ENCODE measurements around the gene UIMC1. TPM values are rescaled to one million over a fixed set of nuclear protein-coding genes. Genes with fewer than 3 reads are reported as not detected.

The UIMC1 gene
- polyA plus RNA-seq, 1 of the 3 experiments (the other 2 are of a cell fraction) = 19.9 TPM

GRCh38 chr5:176902911-176903664 is 103.5 kb downstream of the UIMC1 start:
- 95% methylated on average over 5 of the region's 5 CpGs for WGBS (ENCODE audit: low lambda C conversion rate)
- H3K9me3 ChIP-seq = no peaks in the 10 kb centered on the region
- no peak overlapping the region for H3K9ac ChIP-seq
- no peaks in the 10 kb centered on the region for H3K79me2 ChIP-seq (ENCODE audit: insufficient read depth)
- no peak overlapping the region for H3K4me3 ChIP-seq (ENCODE audit: low read depth in 2 of 2, low read length in 1 of 2)
- TF ChIP-seq TEAD4 (IDR thresholded peaks at IDR 0.05; ENCODE audit: borderline replicate concordance, insufficient read depth) = no peak
- TF ChIP-seq RFX5 (IDR thresholded peaks at IDR 0.05; ENCODE audit: low read length) = no peak
- no peak for TF ChIP-seq FOSL2 (IDR thresholded peaks at IDR 0.05; ENCODE audit: borderline replicate concordance, low read depth)
- TF ChIP-seq CTCF (IDR thresholded peaks at IDR 0.05) = no peak
- TF ChIP-seq FOXM1 (IDR thresholded peaks at IDR 0.05; ENCODE audit: low read depth) = no peak
- TF ChIP-seq PBX3 (IDR thresholded peaks at IDR 0.05) = no peak
- TF ChIP-seq RAD21 (IDR thresholded peaks at IDR 0.05; ENCODE audit: low read length) = no peak
- TF ChIP-seq CHD2 (IDR thresholded peaks at IDR 0.05; ENCODE audit: low read length, partially characterized antibody) = no peak
- TF ChIP-seq MEF2A (IDR thresholded peaks at IDR 0.05; ENCODE audit: borderline replicate concordance, low read depth) = no peak
- TF ChIP-seq REST (IDR thresholded peaks at IDR 0.05; ENCODE audit: low read depth, low read length) = no peak
- TF ChIP-seq USF1 (IDR thresholded peaks at IDR 0.05; ENCODE audit: borderline replicate concordance, low read depth) = no peak
- TF ChIP-seq EZH2phosphoT487 (IDR thresholded peaks at IDR 0.05; ENCODE audit: borderline replicate concordance, low read depth) = no peak
- TF ChIP-seq MXI1 (IDR thresholded peaks at IDR 0.05; ENCODE audit: low read depth, low read length) = no peak
- no peak for TF ChIP-seq JUND (IDR thresholded peaks at IDR 0.05)
- no peak for TF ChIP-seq EP300 (IDR thresholded peaks at IDR 0.05; ENCODE audit: borderline replicate concordance in 1 of 2, low read depth in 1 of 2, low read length in 1 of 2)
- no peaks in the 10 kb centered on the region for H3K9me2 ChIP-seq
- no peak overlapping the region for H2AFZ ChIP-seq (ENCODE audit: low read depth)
- no peak overlapping the region for H3K4me2 ChIP-seq
- no peak overlapping the region for H3K27ac ChIP-seq (ENCODE audit: low read depth in 2 of 2, low read length in 1 of 2)
- POLR2A ChIA-PET = no interaction called here
- H3F3A ChIP-seq (replicated peaks; ENCODE audit: insufficient read depth) = no peaks in the 10 kb centered on the region
- no peak for DNase-seq
- CTCF ChIA-PET = interaction anchor here (0.7 to 3.3 kb wide), 3 partner anchors 40 to 242 kb away, joined by 3 to 12 read pairs (median 3); no protein-coding TSS in a partner anchor
- H4K20me1 ChIP-seq (ENCODE audit: insufficient read depth) = no peaks in the 10 kb centered on the region
- peaks cover 50 to 69% of the 10 kb centered on the region in 2 experiments for H3K36me3 ChIP-seq (replicated peaks in 1 of 2; ENCODE audit: control insufficient read depth in 1 of 2, insufficient read depth in 2 of 2, low read length in 1 of 2)
- H3K4me1 ChIP-seq (ENCODE audit: control insufficient read depth in 1 of 2, insufficient read depth in 2 of 2, low read depth in 1 of 2, low read length in 1 of 2) = peaks cover 0 to 10% of the 10 kb centered on the region in 2 experiments; a peak in 1 of 4 replicates
- H3K27me3 ChIP-seq (ENCODE audit: insufficient read depth) = no peaks in the 10 kb centered on the region
